Measurements from ENCODE around the gene LRRC74B. TPM values are rescaled to one million over a fixed set of nuclear protein-coding genes. Genes with fewer than 3 reads are reported as not detected.

LRRC74B gene
- total and polyA plus RNA-seq, 2 experiments from 2014 or later, result 0.12 TPM; not detected in 1

GRCh38 chr22:20998411-20999336 is 47.1 kb upstream of the LRRC74B start:
- H3K4me1 ChIP-seq (ENCODE audit: low read depth), result peaks cover 19% of the 10 kb centered on the region
- no peak for DNase-seq (ENCODE audit: low read depth in 1 of 2, low spot score in 1 of 2)
- no peaks in the 10 kb centered on the region for H3K27me3 ChIP-seq
- no peak overlapping the region for H3K4me3 ChIP-seq
- H3K27ac ChIP-seq, result no peak overlapping the region
- no peak for TF ChIP-seq CTCF (IDR thresholded peaks at IDR 0.05; ENCODE audit: low read depth, low read length)
- H3K36me3 ChIP-seq, result peaks cover 10% of the 10 kb centered on the region
- no peaks in the 10 kb centered on the region for H3K9me3 ChIP-seq (ENCODE audit: low read depth)

GRCh38 chr22:20999350-21000206 is 46.2 kb upstream of the LRRC74B start:
- Histone ChIP-seq H3K9me3 (ENCODE audit: low read depth) (no peaks in the 10 kb centered on the region), H3K4me1 (ENCODE audit: low read depth) (peaks cover 19% of the 10 kb centered on the region), H3K4me3 (no peak overlapping the region), H3K27ac (no peak overlapping the region), H3K36me3 (peaks cover 10% of the 10 kb centered on the region), H3K27me3 (no peaks in the 10 kb centered on the region)
- DNase-seq (ENCODE audit: low read depth in 1 of 2, low spot score in 1 of 2), result no peak
- TF ChIP-seq CTCF (IDR thresholded peaks at IDR 0.05; ENCODE audit: low read depth, low read length), result no peak

- Histone ChIP-seq H3K4me1 (ENCODE audit: low read depth) (peaks cover 19% of the 10 kb centered on the region), H3K27me3 (no peaks in the 10 kb centered on the region), H3K36me3 (peaks cover 10% of the 10 kb centered on the region), H3K4me3 (peak overlapping the region; percentile 74), H3K27ac (peak overlapping the region; percentile 95), H3K9me3 (ENCODE audit: low read depth) (no peaks in the 10 kb centered on the region)
- peak in 1 of 2 donors; percentile 16 for DNase-seq (ENCODE audit: low read depth in 1 of 2, low spot score in 1 of 2)
- no peak for TF ChIP-seq CTCF (IDR thresholded peaks at IDR 0.05; ENCODE audit: low read depth, low read length)
Measured at GRCh38 chr22:21000207-21000986, 45.3 kb upstream of the LRRC74B start.

GRCh38 chr22:21000987-21001600 is 44.7 kb upstream of the LRRC74B start:
- TF ChIP-seq CTCF (IDR thresholded peaks at IDR 0.05; ENCODE audit: low read depth, low read length), result no peak
- peaks cover 19% of the 10 kb centered on the region for H3K4me1 ChIP-seq (ENCODE audit: low read depth)
- H3K4me3 ChIP-seq, result peak overlapping the region; percentile 74
- H3K9me3 ChIP-seq (ENCODE audit: low read depth), result no peaks in the 10 kb centered on the region
- H3K36me3 ChIP-seq, result peaks cover 4% of the 10 kb centered on the region
- H3K27me3 ChIP-seq, result no peaks in the 10 kb centered on the region
- DNase-seq (ENCODE audit: low read depth in 1 of 2, low spot score in 1 of 2), result no peak
- peak overlapping the region; percentile 95 for H3K27ac ChIP-seq
